WI38 (cell line): Measurements from ENCODE around the gene FBXW12.

Experiments
- H3K4me3 ChIP-seq: 2 replicates; pipeline ENCODE4 v1.5.1; 2011; ENCODE audit warnings: low read depth, mild to moderate bottlenecking, control low read depth, low read length
- CTCF ChIP-seq: IDR thresholded peaks from 2 replicates; pipeline ENCODE4 v1.5.1; 2012; ENCODE audit warnings: low read depth, mild to moderate bottlenecking, control low read depth, low read length

The FBXW12 gene

DNA sequence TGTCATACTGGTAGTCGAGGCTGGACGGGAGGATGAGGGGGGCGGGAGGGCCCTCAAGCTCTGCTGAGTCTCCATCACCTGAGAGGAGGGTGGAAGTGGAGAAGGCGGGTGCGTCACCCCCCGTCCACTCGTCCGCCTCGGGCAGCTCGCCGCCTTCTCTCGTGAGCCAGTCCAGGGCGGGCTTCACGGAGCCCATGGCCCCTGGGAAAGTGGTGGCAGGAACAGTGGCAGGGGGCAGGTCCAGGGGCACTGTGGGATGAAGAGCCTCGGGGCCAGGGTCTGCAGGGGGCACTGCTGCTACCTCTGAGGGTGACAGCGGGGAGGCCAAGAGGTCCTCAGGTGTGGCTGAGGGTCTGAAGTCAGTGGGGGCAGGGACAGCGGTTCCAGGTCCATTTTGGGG lies 47.6 kb downstream of the FBXW12 start:
- no peak overlapping the region for H3K4me3 ChIP-seq
- TF ChIP-seq CTCF: no peak

- TF ChIP-seq CTCF: no peak
- no peak overlapping the region for H3K4me3 ChIP-seq
Observed at GRCh38 chr3:48420561-48420960, 48.5 kb downstream of the FBXW12 start.

DNA sequence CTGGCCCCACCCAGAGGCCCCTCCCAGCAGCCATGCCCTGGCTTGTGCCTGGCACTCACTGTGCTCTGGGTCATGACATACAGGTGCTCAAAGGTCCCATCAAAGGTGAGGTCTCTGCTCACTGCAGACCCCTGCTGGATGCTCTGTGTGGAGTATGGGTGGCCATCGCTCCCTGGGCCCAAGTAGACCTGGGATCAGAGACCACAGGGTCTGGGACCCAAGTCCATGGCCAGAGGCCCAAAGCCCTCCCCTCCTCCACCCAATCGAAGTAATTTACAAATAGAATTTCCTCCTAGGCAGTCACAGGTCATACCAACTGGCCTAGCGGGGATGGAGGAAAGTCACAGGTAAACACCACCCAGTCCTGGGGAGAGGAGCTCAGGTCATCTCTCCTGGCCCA lies 50.3 kb downstream of the FBXW12 start:
- TF ChIP-seq CTCF: no peak
- H3K4me3 ChIP-seq: no peak overlapping the region

- no peak for TF ChIP-seq CTCF
- no peak overlapping the region for H3K4me3 ChIP-seq
Observed at GRCh38 chr3:48422681-48423080, 50.7 kb downstream of the FBXW12 start.

DNA sequence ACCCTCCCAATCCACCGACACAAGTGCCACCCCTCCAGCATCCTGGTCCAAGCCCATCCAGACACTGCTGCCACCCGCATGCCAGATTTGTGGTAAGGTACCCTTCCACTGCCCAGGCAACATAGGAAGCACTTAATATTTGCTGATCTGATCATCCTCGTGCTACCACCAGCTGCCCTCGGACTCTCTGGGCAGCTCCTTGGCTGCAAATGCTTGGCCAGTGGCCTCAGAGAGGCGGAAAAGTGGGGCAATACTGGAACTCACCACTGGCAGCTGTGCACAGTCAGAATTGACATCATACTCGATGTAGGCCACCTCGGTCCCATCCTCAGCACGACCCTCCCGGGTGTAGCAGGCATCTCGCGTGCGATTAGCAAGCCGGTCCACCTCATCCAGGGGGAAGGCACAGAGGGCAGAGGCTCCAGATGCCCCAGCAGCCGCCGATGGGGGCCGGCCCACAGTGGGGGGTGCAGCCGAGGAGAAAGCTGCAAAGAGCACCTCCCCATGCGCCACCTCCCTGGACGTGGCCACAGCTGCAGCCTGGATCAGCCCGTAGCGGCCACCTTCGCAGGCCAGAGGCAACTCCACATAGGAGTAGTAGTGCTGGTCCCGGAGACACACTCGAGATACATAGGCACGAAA lies 51.3 kb downstream of the FBXW12 start:
- TF ChIP-seq CTCF: no peak
- no peak overlapping the region for H3K4me3 ChIP-seq

DNA sequence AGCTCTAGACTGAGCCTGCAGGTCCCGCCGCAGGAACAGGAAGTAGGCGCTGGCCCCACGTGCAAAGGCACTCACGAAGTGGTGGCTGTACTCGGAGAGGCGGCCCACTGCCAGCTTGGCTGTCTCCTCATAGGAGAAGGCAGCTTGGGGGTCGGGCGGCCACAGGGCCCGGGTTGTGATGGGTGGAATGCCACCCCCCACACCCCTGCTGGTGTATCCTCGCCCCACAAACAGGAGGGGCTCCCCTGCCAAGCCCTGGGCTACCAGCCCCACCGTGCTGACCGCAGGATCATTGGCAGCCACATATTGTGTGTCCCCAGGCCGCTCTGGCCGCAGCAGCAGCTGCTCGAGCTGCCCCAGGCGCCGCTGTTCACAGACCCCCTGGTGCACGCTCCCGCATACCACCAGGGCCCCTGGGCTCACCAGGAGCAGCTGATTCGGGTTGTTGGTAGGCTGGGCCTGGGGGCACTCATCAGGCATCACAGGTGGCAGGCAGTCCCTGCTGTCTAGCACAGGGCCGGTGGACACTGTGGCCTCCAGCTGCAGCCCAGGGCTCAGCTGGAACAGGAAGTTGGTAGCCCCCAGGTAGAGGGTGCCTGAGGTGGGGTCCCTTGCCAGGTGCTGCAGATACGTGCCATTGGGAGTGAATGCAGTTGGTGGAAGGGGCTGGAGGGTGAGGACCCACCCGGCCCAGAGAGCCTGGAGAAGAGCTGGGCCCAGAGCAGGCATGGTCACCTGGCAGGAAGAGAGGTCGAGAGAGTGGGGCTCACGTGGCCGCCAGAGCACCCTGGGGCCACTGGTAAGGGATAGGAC lies 52.1 kb downstream of the FBXW12 start:
- H3K4me3 ChIP-seq: no peak overlapping the region
- TF ChIP-seq CTCF: no peak

GRCh38 chr3:48425281-48425812 lies 53.3 kb downstream of the FBXW12 start:
- H3K4me3 ChIP-seq: no peak overlapping the region
- no peak for TF ChIP-seq CTCF
